Measurements from ENCODE around the gene RGCC.

RGCC gene

DNA sequence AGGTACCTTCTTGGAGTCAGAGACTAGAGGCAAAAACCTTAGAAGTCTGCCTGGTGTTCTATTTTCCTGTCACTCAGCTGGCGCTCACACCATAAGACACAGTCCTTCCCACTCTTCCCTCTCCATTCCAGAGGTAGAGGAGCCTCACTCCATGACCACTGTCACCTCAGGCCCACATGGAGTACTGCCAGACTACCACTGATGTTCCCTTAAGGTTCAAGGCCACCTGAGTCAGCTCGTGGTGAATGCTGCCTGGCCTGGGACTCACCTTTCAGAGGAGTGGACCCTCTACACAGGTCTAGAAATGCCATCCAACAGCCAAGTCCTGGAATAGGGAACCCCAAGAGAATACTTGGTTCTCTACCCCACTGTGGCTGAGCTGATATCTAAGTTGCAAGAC lies 29.9 kb downstream of the RGCC start:
- TF ChIP-seq, protein P1, sequence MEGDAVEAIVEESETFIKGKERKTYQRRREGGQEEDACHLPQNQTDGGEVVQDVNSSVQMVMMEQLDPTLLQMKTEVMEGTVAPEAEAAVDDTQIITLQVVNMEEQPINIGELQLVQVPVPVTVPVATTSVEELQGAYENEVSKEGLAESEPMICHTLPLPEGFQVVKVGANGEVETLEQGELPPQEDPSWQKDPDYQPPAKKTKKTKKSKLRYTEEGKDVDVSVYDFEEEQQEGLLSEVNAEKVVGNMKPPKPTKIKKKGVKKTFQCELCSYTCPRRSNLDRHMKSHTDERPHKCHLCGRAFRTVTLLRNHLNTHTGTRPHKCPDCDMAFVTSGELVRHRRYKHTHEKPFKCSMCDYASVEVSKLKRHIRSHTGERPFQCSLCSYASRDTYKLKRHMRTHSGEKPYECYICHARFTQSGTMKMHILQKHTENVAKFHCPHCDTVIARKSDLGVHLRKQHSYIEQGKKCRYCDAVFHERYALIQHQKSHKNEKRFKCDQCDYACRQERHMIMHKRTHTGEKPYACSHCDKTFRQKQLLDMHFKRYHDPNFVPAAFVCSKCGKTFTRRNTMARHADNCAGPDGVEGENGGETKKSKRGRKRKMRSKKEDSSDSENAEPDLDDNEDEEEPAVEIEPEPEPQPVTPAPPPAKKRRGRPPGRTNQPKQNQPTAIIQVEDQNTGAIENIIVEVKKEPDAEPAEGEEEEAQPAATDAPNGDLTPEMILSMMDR (IDR thresholded peaks at IDR 0.05; ENCODE audit: insufficient read depth, low read length, missing control alignments): no peak
- ChIA-PET CTCF (no interaction called here), POLR2A (interaction anchor here (0.7 kb wide), 1 partner anchor 27 kb away, joined by 4 read pairs; no protein-coding TSS in a partner anchor)
- no peak for DNase-seq (ENCODE audit: low read depth, low spot score)
- no peak overlapping the region for H3K4me3 ChIP-seq (ENCODE audit: low read depth, low read length)

DNA sequence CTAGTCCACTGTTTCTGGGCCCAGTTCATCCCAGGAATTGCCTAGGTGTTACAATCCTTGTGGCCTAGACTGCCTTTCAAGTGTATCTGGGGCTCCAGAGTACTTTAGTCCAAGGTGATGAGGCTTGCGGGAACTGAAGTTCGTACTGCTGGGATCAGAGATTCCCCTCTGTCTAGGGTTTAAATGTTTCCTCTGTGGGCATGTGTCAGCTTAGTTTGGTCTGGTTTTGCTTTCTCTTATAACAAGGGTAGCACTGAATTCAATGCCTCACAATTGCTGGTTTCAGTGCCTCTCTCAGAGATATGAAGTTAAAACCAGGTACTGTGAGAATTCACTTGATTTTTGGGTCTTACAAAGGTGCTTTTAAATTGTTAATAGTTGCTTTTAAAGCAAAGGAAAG lies 30.8 kb downstream of the RGCC start:
- ChIA-PET POLR2A (no interaction called here), CTCF (interaction anchor here (1.5 kb wide), 1 partner anchor 9 kb away, joined by 3 read pairs; no protein-coding TSS in a partner anchor)
- H3K4me3 ChIP-seq (ENCODE audit: low read depth, low read length): no peak overlapping the region
- TF ChIP-seq, protein P1 (IDR thresholded peaks at IDR 0.05; ENCODE audit: insufficient read depth, low read length, missing control alignments): no peak
- DNase-seq (ENCODE audit: low read depth, low spot score): no peak

DNA sequence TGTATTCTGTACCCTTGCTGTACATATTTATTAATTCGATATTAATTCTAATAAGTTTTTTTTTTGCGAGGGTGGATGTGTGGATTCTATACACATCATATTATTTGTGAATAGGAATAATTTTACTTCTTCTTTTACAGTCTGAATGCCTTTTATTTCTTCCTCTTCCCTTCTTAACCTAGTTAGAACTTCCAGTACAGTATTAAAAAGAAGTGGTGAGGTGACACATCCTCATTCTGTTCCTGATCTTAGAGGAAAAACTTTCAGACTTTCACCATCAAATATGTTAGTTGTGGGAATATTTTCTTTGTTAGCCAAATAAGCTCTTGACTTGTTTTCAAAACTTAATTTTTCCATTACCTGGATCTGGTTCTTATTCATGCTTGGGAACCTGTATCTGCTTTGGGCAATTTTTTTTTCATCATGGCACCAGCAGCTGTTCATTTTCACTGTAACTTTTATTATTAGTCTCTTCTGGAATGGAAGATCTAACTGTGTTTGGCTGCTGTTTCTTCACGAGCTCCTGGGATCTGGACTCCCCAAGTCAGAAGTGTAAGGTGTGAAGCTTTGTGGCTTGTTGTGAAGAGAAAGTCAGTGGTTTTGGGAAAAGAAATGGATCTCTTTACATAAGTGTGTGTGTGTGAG lies 33.1 kb downstream of the RGCC start:
- TF ChIP-seq, protein P1 (IDR thresholded peaks at IDR 0.05; ENCODE audit: insufficient read depth, low read length, missing control alignments): no peak
- H3K4me3 ChIP-seq (ENCODE audit: low read depth, low read length): no peak overlapping the region
- ChIA-PET CTCF (no interaction called here), POLR2A (no interaction called here)
- DNase-seq (ENCODE audit: low read depth, low spot score): no peak

DNA sequence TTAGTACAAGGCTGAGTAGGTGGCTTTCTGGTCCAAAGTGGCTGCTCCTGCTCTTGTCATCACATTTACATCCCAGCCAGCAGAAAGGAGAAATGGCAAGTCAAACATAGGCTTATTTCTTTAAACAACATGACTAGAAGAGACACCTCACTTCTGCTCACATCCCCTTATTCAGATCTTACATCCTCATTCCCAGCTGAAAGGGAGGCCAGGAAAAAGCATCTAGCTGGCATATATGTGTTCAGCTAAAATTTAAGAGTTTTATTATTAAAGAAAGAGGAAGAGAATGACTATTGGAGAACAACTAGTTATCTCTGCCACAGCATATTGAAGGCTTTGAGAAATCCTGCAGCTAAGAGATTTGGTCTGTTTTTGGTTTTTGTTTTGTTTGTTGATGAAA lies 34.1 kb downstream of the RGCC start:
- TF ChIP-seq, protein P1 (IDR thresholded peaks at IDR 0.05; ENCODE audit: insufficient read depth, low read length, missing control alignments): no peak
- CTCF ChIA-PET: interaction anchor here (1.0 kb wide), 1 partner anchor 9 kb away, joined by 3 read pairs; no protein-coding TSS in a partner anchor
- no peak for DNase-seq (ENCODE audit: low read depth, low spot score)

DNA sequence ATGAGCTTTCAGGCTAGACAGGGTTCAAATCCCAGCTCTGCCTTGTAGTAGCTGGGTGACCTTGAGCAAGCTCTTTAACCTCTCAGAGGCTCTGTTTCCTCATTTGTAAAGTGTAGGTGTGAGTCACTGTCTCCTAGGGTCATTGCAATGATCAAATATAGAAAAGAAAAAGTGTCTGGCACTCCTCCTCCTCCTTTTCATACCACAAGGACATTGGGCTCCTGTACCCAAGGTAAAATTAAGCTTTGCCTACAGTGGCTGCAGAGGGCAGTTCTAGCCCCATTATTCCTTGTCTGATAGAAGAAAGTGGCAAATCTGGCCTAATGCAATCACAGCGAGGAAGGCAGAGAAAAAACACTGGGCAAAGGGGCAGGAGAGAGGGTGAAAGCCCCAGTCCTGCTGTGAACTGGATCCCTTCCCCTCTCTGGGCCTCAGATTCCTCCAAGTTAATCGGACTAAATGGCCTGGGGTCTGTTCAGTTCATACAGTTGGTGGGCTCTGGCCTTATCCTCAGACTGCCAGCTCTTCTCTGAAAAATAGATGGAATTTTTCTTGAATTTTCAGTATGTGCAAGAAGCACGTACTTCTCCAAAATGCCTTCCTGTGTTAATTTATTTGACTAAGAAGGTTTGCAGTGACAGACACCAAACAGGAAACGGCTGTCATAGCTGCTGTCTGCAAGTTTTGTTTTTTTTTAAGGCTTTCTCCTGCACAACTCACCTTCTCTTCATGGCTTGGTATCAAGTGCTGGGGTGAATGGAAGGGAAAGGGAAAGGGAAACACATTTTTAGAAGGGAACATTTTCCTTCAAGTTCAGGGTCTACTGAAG lies 35.3 kb downstream of the RGCC start:
- POLR2A ChIA-PET: no interaction called here
- no peak overlapping the region for H3K4me3 ChIP-seq (ENCODE audit: low read depth, low read length)
- TF ChIP-seq, protein P1 (IDR thresholded peaks at IDR 0.05; ENCODE audit: insufficient read depth, low read length, missing control alignments): no peak
- CTCF ChIA-PET: interaction anchor here (1.6 kb wide), 1 partner anchor 161 kb away, joined by 3 read pairs; no protein-coding TSS in a partner anchor
- no peak for DNase-seq (ENCODE audit: low read depth, low spot score)

More for the DNA sequence above, 34.1 kb downstream of the RGCC start:
- POLR2A ChIA-PET: no interaction called here
- H3K4me3 ChIP-seq (ENCODE audit: low read depth, low read length): no peak overlapping the region

DNA sequence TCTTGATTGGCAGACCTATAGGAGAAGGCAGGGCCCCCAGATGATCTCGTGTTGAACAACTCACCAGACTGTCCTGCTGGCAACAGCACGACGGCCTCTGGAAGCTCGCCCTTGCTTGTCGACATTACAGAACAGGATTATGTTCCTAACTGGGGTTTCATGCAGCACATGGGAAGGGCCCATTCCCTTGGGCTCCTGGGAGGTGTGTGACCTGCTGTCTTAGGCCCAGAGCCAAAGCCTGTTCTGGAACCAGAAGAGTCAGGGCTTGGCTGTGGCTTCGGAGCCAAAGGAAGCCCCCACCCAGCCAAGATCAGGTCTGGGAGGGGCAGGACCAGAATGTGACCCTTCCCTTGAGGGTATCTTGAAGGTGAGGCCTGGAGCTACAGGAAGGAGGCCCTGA lies 36.9 kb downstream of the RGCC start:
- no peak overlapping the region for H3K4me3 ChIP-seq (ENCODE audit: low read depth, low read length)
- no peak for DNase-seq (ENCODE audit: low read depth, low spot score)
- ChIA-PET CTCF (no interaction called here), POLR2A (no interaction called here)
- TF ChIP-seq, protein P1 (IDR thresholded peaks at IDR 0.05; ENCODE audit: insufficient read depth, low read length, missing control alignments): no peak

All from AG04449 (cell line).